ENCODE results near the gene PDE3B.
"Not testable (repeated sequence)": the region's sequence is repeated elsewhere in the genome, so short reads cannot be mapped to it uniquely, and the experiment has no call there.

PDE3B gene

DNA sequence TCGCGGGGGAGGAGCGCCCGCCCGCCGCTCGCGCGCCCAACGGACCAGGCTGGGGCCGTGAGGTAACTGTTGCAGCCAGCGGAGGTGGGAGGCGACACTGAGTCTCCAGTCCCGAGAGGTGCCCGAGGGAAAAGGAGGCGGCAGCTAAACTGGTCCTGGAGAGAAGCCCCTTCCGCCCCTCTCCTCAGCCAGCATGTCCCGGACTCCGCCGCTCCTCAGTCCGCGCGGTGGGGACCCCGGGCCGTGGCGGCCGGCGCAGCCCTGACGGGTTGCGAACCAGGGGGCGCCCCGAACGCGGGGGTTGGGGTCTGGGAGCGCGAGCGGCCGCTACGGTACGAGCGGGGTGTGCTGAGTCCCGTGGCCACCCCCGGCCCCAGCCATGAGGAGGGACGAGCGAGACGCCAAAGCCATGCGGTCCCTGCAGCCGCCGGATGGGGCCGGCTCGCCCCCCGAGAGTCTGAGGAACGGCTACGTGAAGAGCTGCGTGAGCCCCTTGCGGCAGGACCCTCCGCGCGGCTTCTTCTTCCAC, at the start of gene PDE3B:
TSS of gene PDE3B (plus strand) at position 108 of the 529 bp plus-strand sequence. CDS start at position 380, 272 bp downstream.
- peak; percentile 65 to 78 for DNase-seq

DNA sequence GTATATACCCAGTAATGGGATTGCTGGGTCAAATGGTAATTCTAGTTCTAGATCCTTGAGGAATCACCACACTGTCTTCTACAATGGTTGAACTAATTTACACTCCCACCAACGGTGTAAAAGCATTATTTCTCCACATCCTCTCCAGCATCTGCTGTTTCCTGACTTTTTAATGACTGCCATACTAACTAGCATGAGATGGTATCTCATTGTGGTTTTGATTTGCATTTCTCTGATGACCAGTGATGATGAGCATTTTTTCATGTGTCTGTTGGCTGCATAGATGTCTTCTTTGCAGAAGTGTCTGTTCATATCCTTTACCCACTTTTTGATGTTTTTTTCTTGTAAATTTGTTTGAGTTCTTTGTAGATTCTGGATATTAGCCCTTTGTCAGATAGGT, 48.3 kb upstream of the PDE3B start:
- not testable (repeated sequence) for DNase-seq

DNA sequence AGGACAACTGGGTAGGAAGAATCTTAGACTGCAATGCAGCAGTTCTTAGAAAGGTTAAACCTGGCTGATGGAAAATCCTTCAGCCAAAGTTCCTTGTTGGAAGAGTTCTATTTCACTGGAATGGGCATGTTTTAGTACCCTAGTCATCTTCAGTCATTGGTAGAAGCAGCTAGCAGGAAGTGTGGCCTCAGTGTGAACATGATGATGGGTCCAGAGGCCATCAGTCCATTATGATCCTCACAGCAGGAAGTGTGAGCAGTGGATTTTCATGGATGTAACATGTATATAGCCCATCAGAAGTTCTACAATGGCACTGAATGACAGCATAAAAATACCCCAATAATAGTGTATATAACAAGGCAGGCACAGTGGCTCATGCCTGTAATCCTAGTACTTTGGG, 35.9 kb upstream of the PDE3B start:
- DNase-seq, result no peak

DNA sequence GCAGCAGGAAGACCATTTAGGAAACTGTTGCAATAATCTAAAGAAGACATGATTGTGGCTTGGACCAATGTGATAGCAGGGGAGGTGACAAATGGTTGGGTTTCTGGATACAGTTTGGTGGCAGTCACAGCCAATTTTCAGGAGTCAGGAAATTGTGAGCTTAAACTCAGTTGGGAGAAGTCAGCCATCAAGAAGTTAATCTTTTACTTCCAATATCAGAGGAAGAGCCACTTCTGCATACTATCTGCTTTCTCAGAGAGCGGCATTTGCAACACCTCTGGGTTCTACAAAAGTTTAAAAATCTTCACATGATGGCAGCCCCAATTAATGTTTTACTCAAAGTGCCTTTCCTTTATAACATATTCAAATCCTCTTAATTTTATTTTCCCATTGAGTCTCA, 33.7 kb upstream of the PDE3B start:
- DNase-seq, result no peak

DNA sequence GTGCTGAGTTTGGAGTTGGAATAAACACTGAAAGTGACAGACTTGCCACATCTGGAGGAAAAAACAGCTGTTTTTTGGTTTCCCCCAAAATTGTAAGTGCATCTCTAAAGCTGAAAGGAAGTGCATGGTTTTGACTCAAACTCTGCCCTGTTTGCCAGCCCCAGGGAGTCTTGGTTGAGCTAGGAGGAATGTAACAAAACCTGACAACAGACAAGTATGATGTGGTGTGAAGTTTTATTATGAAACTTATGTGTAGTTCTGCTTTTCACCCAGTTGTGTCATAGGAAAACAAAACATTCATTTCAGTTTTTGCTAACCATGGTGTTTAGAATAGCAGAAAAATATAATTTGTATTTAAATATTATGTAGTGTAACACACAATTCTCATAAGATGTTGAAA, 31.7 kb upstream of the PDE3B start:
- no peak for DNase-seq

DNA sequence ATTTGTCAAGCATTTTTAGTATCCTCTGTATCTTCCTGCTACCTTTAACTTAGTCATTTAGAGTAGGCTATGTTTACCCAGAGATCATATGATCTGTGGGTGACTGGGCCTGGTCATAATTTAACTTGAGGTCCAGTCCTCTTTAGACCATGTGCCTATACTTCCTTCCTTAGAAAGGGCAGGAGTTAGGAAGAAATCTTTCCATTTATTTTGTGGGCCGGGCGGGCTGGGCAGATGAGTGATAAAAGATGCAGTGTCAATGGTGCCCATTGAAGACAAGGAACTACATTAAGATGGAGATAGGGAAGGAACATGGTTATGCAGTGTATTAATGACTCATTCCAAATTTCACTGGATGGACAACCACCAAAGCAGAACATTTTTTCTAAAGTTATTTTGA, 30.9 kb upstream of the PDE3B start:
- DNase-seq, result no peak

DNA sequence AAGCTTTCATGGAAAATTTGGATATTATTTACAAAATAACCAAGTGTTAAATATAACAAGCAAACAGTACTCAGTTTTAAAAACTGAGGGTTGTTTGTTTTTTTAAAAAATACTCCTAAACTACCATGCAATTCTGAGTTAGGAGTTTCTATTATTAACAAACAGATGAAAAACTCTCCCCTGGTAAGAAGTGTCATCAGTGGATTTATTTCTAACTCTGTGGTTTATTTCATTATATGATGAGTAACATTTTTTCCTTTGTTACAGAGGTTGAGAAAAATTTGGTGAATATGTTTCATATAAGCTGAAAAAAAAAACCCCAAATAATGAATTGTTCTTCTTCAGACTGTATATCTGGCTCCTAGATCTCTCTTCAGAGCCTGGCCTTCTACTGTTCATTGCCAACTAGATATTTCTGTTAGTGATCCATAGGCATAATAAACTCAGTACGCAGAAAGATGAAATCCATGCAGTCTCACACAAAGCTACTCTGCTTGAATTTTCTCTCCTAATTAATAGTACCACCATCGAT, 29.4 kb upstream of the PDE3B start:
- DNase-seq, result no peak

DNA sequence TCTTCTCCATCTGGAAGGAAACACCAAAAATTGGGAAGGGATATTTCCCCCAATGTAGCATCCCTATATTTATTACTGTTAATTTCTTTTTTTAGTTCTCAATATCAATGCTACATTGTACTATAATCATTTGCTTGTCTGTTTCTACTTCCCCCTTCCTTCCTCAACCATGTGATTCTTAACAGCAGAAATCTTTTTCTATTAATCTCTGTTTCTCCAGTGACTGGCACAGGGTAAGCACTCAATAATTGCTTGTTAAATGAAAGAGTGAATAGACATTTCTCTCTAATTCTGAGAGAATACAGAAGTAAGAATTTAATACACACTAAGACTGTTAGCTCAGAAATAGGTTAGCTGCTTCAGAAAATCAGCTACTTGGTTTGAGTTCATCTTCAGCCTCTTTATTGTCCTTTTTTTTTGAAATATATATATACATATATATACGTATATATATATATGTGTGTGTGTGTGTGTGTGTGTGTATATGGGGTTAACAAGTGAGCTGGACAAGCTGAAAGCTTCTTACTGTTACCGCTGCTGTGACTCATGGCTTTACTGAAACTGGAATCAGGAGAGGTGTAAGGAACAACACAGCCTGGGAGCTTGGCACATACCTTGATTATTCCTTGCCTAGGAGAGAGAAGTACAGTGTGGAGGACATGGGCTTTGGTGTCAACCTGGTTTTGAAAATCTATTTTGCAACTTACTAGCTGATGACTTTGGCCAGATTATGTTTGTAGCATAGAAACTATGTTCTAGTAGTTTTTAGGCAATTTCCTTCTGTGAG, 26.2 kb upstream of the PDE3B start:
- DNase-seq, result no peak

DNA sequence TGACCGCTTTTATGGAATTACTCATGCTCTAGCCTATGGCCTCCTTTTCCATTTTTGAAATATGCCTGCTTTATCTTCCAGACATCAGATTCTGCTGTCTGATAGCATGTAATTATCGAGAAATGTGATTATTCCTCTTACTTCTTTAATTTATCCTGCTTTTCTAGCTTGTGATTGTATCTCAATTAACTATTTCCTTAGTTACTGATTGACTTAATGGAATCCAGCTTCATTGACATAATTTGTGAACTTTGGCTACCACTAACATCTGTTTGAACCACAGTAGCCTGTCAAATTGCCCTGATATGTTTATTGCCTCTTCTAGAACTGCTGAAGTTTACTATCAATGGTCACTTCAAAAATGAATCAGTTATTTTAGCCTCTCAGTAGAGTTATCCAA, 25.5 kb upstream of the PDE3B start:
- DNase-seq, result no peak

DNA sequence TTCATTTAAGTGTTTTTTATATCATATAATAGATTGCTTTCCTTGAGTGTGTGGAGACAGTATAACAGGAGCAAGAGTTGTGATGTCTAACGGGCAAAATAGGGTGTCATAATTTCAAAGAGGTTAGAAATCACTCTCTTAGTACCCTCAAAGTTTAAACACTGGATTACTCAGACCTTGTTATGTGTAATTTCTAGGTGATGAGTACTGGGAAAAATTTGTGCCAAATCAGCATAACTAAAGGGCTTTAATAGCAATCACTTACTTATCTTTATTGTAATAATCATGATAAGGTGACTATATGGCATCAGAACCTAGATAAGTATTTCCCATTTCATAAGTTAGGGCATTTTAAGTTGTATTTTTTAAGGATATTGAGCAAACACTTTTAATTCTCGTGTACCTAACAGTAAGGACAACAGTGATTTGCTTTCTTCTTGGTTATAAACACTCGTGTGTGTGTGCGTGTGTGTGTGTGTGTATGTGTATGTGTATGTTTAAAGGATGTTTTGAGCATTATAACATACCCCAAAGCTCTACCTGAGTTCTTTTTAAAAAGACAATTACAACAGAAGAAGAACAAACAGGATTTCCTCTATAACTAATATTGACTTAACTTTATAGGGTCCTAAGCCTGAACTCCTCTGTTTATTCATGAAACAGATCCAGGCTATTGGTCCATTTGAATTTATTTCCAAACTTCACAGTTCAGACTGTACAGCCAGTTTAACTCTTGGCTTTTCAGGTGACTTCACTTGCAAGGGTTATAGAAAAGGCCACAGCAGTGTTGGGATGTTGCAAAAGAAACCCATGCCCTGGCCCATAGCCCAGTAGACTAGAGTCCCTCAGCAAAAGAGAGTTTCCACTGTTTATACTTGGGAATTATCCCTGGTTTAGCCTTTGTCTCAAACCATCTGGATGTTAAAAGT, 23.7 kb upstream of the PDE3B start:
- DNase-seq, result no peak

DNA sequence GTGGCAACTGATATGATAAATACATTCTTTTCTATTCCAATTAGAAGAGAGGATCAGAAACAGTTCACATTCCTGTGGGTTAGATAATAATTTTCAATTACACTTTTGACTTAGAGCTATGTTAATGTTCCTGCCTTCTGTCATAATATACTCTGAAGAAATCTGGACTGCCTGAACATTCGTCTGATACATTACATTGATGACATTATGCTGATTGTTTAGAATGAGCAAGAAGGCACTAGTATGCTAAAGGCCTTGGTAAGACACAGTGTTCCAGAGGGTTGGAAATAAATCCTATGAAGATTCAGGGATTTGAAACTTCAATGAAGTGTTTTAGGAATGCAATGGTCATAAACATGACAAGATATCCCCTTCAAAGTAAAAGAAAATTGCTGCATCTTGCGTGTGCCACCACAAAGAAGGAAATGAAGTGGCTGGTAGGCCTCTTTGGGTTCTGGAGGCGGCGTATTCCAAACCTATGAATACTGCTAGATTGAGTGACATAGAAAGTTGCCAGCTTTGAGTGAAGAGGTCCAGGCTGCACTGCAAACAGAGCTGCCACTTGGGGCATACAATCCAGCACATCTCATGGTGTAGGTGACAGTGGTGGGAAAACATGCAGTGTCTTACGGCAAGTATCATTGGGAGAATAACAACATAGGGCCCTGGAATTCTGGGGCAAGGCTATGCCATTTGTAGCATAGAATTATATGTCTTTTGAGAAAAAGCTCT, 21.2 kb upstream of the PDE3B start:
- no peak for DNase-seq

DNA sequence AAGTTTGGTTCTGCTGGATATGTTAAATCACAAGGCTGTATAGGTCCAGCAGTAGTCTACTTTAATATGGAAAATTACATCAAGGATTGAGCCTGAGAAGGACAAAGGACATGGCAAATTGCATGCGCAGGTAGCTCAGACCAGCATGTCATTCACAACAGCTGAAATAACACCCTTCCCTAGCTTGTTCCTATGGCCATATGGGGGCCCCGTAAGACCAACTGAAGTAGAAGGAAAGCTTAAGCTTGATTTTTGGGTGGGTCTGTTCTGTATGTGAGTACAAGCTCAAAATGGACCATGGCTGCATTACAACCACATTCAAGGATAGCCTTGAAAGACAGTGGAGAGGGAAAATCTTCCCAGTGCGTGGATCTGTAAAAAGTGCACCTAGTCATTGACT, 20.6 kb upstream of the PDE3B start:
- no peak for DNase-seq

DNA sequence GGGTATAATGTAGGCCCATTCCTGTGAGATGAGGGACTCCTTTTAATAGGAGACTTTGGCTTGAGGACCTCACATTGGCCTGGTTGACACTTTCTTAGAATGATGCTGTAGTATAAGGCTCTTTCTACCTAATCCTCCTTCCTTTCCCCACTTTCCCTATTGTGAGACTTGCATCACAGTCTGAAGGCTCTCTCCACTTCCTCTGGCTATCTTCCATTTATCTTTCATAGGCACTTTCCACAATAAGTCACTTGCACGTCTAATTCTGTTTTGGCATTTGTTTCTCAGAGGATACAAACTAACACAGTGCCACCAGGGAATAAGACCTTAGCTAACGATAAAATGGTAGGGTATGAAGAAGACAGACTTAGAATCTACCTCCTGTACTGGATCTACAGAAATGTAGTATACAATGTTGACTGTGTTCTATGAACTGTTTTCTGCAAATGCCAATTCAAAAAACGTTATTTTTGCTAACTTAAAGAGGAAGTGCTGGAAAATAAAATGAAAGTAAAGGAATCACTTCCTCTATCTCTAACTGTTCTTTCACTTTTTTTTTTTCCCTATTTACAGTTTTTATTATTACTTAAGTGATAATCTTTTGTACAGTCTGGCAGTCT, 17.9 kb upstream of the PDE3B start:
- no peak for DNase-seq

DNA sequence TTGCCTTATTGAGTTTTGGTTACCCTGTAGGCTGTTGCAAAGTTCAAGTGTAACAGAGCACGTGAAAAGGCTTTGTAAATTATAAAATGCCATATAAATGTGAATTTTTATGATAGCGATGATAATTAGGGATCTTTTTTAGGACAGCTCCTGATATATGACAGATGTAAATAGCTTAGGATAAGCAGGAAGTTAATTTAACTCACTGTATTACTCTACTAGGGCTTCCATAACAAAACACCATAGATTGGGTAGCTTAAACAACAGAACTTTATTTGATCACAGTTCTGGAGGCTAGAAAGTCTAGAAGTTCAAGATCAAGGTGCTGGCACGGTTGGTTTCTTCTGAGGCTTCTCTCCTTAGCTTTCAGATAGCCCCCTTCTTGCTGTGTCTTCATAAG, 17.0 kb upstream of the PDE3B start:
- DNase-seq, result no peak

DNA sequence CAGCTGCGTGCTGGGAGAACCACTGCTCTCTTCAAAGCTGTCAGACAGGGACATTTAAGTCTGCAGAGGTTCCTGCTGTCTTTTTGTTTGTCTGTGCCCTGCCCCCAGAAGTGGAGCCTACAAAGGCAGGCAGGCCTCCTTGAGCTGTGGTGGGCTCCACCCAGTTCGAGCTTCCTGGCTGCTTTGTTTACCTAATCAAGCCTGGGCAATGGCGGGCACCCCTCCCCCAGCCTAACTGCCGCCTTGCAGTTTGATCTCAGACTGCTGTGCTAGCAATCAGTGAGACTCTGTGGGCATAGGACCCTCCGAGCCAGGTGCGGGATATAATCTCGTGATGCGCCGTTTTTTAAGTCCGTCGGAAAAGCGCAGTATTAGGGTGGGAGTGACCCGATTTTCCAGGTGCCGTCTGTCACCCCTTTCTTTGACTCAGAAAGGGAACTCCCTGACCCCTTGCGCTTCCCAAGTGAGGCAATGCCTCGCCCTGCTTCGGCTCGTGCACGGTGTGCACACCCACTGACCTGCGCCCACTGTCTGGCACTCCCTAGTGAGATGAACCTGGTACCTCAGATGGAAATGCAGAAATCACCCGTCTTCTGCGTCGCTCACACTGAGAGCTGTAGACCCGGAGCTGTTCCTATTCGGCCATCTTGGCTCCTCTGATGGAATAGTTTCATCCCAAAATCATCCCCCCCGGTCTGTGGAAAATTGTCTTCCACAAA, 9.9 kb upstream of the PDE3B start:
- DNase-seq, result not testable (repeated sequence)

DNA sequence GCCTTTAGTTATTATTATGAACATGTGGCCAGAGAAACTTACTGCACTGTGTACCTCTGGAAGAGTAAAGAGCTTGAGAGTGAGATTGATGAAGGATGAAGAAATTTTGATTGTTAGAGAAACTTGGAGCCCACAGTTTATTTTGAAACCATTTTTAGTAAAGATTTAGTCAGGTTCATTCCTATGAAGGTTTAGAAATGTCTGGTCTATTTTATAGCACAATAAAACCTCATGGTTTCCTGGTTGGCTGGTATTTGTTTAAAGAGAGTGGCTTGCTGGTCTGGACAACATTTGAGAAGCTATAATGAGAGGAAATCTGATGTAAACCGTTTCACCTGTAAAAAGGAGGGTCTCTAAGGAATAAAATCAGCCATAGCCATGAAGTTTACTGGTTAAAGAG, 8.8 kb upstream of the PDE3B start:
- no peak for DNase-seq

DNA sequence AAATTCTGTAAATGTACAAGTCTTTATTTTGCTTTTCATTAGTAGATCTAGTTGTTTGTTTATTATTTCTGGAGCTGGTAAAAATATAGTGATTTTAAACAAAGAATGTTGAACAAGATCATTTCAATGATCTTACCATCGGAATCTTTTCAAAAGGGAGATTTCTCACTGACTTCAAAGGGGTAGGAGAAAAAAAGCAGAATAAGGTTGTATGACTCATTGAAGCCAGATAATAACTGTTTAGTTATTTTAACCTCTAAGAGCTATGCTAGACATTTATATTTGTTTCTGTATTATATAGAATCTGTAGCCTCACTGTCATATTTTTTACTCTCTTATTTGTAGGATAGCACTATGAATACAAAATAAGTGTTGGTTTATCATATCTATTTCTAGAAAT, 8.1 kb upstream of the PDE3B start:
- no peak for DNase-seq

DNA sequence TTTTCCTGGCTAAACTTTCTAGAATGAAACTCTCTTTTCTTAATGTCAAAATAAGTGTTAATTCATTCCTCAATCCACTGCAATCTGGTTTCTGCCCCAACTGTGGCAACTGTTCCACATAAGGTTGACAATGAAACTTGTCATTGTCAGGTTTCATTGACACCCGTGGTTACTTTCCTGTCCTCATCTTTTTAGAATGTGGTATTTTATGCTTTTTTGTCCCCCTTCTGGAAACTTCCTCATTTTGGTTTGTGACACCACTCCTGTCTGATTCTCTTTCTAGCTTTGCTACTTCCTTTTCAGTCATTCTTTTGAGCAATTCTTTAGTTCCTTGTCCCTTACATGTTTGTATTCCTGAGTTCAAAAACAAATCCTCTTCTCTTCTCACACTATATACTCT, 7.5 kb upstream of the PDE3B start:
- DNase-seq, result no peak

DNA sequence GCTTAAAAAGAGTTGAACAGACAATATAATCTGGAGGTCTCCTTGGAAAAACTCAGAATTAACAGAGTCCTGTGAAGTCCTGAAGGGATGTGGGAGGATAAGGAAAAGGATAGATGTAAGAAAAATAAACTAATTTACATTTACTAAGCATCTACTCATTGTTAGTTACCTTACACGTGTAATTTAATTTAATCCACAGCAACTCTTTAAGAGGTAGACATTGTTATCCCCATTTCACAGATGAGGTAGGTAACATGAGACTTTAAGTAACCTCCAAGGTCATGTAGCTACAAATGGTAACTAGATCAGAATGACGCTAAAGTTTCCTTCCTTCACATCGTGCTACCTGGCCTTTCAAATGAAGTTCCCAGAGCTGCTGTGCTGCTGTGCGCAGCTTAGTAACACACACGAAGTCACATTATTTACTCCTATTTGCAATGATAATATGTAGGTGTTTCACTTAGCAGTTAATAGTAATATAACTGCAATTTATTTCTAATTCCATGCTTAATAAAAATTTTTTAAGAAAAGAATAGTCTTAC, 5.7 kb upstream of the PDE3B start:
- no peak for DNase-seq

DNA sequence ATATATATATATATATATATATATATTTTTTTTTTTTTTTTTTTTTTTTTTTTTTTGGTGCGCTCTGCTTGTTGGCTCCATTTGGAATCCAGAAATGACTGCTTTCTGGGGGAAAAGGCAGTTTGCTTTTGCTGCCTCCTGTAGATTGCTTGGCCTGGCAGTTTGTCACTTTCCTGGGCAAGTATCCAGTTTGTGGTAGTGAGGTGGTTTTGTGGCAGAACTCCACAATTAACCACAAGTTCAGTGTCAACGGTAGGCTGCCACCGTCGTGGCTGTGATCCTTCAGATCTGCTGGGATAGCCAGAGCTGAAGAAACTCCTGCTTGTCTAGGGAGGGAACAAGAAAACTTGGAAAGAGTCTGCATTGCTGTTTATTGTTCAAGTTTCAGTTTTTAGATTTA, 5.0 kb upstream of the PDE3B start:
- DNase-seq, result peak in 1 of 2 experiments; percentile 28

DNA sequence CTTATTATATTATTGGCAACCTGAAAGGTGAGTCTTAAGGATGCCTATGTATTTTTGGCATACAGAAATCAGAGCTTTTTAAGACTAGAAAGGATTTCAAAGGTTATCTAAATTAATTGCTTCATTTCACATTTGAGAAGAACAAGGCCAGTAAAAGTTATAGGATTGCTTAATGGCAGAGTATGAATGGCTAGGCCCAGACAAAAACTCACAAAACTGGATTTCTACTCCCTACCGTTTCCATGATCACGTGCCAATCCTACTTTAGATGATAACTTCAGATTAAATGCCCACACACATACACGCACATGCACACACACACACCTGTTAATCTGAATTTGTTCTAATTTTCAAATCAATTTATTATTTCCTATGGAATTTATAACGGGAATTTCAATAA, 1.8 kb upstream of the PDE3B start:
- DNase-seq, result no peak
